ENCODE data around the gene ACP6.

DNA sequence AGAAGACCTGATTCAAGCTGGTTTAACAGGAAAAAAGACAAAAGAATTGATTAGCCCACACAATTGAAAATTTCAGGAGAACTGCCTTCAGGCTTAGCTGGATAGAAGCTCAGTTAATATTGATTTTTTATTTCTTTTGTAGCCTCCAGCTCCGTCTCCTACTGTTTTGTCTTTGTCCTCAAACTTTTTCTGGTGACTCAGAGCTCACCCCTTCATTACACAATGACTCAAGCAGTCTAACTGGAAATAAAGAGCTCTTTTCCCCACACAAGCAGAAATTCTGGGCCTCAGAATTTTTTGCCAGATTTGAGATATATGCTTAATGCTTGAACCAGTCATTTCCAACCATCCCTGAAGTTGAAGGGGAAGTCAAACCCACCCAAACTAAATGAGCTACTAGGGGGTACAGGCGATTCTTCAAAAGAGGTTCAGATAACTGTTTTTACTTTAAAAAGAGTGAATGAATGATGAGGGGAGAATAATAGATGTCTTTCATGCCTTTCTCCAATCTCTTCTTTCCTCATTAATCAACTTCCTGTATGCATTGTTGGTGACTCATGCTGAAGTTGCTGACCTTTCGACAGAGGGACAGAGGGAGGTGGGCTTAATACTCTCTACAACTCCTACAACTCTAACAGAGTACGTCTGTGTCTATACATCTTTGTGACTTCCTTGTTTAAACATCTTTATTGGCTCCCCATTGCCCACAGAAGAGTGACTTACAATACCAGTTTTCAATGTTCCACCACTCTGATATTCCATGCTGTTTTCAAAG is 6.2 kb upstream of the ACP6 start:
- TF ChIP-seq, protein P1, sequence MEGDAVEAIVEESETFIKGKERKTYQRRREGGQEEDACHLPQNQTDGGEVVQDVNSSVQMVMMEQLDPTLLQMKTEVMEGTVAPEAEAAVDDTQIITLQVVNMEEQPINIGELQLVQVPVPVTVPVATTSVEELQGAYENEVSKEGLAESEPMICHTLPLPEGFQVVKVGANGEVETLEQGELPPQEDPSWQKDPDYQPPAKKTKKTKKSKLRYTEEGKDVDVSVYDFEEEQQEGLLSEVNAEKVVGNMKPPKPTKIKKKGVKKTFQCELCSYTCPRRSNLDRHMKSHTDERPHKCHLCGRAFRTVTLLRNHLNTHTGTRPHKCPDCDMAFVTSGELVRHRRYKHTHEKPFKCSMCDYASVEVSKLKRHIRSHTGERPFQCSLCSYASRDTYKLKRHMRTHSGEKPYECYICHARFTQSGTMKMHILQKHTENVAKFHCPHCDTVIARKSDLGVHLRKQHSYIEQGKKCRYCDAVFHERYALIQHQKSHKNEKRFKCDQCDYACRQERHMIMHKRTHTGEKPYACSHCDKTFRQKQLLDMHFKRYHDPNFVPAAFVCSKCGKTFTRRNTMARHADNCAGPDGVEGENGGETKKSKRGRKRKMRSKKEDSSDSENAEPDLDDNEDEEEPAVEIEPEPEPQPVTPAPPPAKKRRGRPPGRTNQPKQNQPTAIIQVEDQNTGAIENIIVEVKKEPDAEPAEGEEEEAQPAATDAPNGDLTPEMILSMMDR (tag by site-specific recombination; IDR thresholded peaks at IDR 0.05) = no peak
- TF ChIP-seq ZNF521 (tag by site-specific recombination; IDR thresholded peaks at IDR 0.05) = no peak

All from HEK293 (cell line).